Raji (cell line): Measurements from ENCODE around the gene SORCS2.

Source experiments
- POLR2A ChIP-seq: IDR thresholded peaks from 2 replicates; pipeline ENCODE4 v1.6.1; 2011; ENCODE audit warnings: low read depth, low read length, control low read depth; ENCODE audit not compliant: insufficient read depth

Gene SORCS2

DNA sequence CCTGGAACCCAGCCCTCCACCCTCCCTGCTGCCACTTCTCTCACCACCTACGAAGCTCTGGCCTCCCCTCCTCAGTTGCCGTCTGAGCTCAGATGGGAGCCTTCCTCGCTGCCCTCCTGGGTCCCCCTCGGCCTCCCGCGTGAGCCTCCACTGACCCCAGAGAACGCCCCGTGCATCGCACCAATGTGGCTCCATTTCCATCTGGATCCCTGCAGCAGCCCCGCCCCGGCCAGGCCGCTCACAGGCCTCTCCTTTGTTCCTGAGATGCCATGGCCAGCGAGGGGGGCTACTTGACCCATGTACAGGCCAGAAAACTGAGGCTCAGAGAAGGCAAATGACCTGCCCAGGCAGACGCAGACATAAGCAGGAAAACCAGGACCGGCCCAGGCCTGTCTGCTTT, 484.7 kb downstream of the SORCS2 start:
- TF ChIP-seq POLR2A, result no peak

GRCh38 chr4:7677799-7678301, 485.5 kb downstream of the SORCS2 start:
- TF ChIP-seq POLR2A, result no peak

GRCh38 chr4:7678318-7678852, 486.0 kb downstream of the SORCS2 start:
- TF ChIP-seq POLR2A, result no peak

- no peak for TF ChIP-seq POLR2A
Observed at GRCh38 chr4:7679406-7680040, 487.2 kb downstream of the SORCS2 start.

GRCh38 chr4:7680106-7680505, 487.8 kb downstream of the SORCS2 start:
- TF ChIP-seq POLR2A, result no peak

DNA sequence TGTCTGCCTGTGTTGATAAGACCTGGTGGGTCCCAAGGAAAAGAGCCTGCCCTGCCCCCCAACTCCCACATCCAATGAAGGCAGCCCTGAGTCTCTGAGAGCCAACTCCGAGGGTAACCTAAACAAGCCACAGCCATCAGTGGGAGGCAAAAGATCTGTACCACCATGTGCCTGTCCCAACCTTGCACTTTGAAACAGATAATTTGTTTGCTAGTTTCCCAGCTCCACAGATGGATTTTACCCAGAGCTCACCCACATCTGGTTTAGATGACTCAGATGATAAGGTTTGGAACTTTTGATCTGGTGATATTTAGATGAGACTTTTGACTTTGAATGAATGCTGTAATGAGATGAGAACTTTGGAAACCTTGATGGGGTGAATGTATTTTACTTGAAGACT, 488.4 kb downstream of the SORCS2 start:
- no peak for TF ChIP-seq POLR2A

DNA sequence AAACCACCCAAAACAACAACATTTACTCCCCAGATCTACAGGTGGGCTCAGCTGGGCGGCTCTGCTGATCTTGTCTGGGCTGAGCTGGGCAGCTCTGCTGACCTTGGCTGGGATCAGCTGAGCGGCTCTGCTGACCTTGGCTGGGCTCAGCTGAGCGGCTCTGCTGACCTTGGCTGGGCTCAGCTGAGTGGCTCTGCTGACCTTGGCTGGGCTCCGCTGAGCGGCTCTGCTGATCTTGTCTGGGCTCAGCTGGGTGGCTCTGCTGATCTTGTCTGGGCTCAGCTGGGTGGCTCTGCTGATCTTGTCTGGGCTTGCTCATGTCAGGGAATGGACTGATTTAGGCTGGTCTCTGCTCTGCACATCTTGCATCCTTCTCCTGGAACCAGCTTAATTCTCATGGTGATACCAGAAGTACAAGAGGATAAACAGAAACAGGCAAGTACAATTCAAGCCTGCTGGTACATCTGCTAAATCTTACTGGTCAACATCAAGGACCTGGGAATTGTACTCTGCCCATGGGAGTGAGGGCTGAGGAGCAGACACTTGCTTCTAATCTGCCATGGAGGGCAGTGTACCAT, 490.9 kb downstream of the SORCS2 start:
- TF ChIP-seq POLR2A, result no peak

DNA sequence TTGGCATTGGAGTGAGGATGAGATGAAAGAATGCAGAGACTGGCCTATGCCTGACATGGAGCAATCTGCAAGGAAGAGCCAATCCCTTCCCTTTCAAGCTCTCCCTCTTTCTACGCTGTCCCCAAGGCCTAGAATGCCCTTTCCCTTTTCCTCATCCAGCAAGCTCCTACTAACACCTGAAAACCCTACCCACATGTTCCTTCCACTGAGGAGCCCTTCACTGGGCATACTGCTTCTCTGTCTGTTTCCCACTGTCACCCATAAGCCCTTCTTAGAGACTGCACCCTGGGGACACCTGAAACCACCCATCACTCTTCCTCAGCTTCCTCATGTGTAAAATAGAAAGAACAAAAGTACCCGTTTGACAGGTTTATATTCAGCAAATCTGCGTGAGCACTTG, 492.0 kb downstream of the SORCS2 start:
- TF ChIP-seq POLR2A, result no peak

- no peak for TF ChIP-seq POLR2A
Observed at GRCh38 chr4:7686070-7686870, 493.9 kb downstream of the SORCS2 start.

DNA sequence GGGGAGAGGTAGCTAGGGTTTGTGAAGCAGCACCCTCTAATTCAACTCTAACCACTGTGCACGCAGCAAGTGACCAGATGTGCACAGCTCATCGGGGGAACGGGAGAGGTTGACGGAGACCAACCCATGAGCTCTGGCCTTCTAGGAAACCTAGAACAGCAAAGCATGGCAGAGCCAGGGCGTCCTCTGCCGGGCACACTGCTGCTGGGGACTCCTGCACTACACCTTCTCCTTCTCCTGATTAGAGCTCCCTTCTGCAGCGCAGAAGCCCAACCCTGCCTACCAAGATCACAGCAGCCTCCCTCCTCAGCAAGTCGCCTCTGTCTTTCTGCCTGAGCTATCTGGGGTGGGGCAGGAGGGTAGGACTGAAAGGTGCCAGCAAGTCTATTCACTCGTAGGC, 494.7 kb downstream of the SORCS2 start:
- TF ChIP-seq POLR2A, result no peak

DNA sequence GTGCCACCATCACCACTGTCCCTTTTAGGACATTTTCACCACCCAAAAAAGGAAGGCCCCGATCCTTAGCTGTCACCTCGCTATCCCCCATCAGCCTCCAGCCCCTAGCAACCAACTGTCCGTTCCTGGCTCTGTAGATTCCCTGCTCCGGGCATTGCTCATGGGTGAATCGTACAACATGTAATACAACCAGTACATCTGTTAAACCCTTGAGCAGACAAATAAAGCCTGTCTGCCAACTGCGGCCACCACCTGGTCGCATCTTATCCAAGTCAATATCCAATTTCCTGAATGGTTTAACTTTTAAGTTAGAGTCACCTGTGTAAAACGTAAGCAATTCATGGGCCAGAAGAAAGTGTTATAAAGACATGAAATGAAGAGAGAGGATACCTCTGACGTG, 495.5 kb downstream of the SORCS2 start:
- no peak for TF ChIP-seq POLR2A

DNA sequence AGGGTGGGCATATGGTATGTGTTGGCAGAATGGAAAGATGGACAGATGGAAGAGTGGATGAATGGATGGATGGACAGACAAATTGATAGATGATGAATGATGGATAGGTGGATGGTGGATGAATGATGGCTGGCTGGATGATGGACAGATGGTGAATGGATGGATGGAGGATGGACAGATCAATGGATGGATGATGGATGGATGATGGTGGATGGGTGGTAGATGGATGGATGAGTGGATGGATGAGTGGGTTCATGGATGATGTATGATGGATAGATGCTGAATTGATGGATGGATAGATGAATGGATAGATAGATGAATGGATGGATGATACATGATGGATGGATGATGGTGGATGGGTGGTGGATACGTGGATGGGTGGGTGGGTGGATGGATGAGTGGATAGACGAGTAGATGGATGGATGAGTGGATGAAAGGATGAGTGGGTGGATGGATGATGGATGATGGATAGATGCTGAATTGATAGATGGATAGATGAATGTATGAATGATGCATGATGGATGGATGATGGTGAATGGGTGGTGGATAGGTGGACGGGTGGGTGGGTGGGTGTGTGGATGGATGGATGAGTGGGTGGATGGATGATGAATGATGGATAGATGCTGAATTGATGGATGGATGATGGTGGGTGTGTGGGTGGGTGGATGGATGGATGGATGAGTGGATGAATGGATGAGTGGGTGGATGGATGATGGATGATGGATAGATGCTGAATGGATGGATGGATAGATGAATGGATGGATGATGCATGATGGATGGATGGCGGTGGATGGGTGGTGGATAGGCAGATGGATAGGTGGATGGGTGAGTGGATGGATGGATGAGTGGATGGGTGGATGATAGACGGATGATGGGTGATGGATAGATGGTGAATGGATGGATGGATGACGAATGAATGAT, 497.7 kb downstream of the SORCS2 start:
- no peak for TF ChIP-seq POLR2A

- TF ChIP-seq POLR2A, result no peak
Observed at GRCh38 chr4:7691061-7691460, 498.7 kb downstream of the SORCS2 start.

- TF ChIP-seq POLR2A, result no peak
Observed at GRCh38 chr4:7691982-7692381, 499.6 kb downstream of the SORCS2 start.
